HEK293 (cell line): ENCODE measurements around the gene FAN1.

Experiments
- CTCF ChIA-PET: fragments of 350-600 bp; formaldehyde crosslinking; extraction: SDS; loops from one replicate; lab custom pipeline; 2021; ENCODE audit warnings: antibody characterized with exemption; lab: Yijun Ruan, JAX
- POLR2A ChIA-PET: fragments of 300-600 bp; formaldehyde crosslinking; extraction: SDS; loops from one replicate; lab custom pipeline; 2020; ENCODE audit warnings: antibody characterized with exemption, inconsistent platforms; lab: Yijun Ruan, JAX
- H3K27ac ChIP-seq: fragments of 200-500 bp; sonication (Bioruptor generic); 2 replicates; pipeline ENCODE4 v1.5.1; 2014; ENCODE audit warnings: low read depth, low read length, control low read depth, inconsistent platforms; ENCODE audit errors: extremely low read depth
- H3K36me3 ChIP-seq, 2 experiments: fragments of 200-500 bp in 1 of 2; sonication (Bioruptor generic) in 1 of 2; 1 replicate in 1 of 2; 2 replicates in 1 of 2; pipeline ENCODE4 v1.5.1; 2014 to 2017; ENCODE audit warnings: inconsistent platforms in 2 of 2, low read length in 2 of 2; ENCODE audit not compliant: control insufficient read depth in 2 of 2, insufficient read depth in 1 of 2
- H3K4me1 ChIP-seq: fragments of 200-500 bp; sonication (Bioruptor generic); 2 replicates; pipeline ENCODE4 v1.5.1; 2014; ENCODE audit warnings: mild to moderate bottlenecking, low read length, inconsistent platforms; ENCODE audit not compliant: control insufficient read depth, insufficient read depth
- H3K4me3 ChIP-seq: 2 replicates; pipeline ENCODE4 v1.5.1; 2011; ENCODE audit warnings: low read depth, mild to moderate bottlenecking, control low read depth, low read length, moderate library complexity
- H3K9me3 ChIP-seq: fragments of 200-500 bp; sonication (Bioruptor generic); 2 replicates; pipeline ENCODE4 v1.5.1; 2014; ENCODE audit warnings: low read depth, low read length, inconsistent platforms; ENCODE audit not compliant: control insufficient read depth, insufficient read depth
- KLF8 ChIP-seq: fragments of 450-650 bp; formaldehyde crosslinking; IDR thresholded peaks from 2 replicates; pipeline ENCODE4 v1.5.1; 2016; ENCODE audit warnings: missing biosample characterization, missing genetic modification characterization
- OVOL3 ChIP-seq: fragments of 450-650 bp; formaldehyde crosslinking; IDR thresholded peaks from 2 replicates; pipeline ENCODE4 v1.5.1; 2016; ENCODE audit warnings: missing biosample characterization, missing genetic modification characterization
- PRDM1 ChIP-seq: fragments of 450-650 bp; formaldehyde crosslinking; IDR thresholded peaks from 2 replicates; pipeline ENCODE4; 2016; ENCODE audit warnings: missing biosample characterization, missing genetic modification characterization
- ZBTB26 ChIP-seq: fragments of 450-650 bp; formaldehyde crosslinking; optimal IDR thresholded peaks from 2 replicates; pipeline ENCODE3; 2016; ENCODE audit warnings: missing biosample characterization, mild to moderate bottlenecking, missing genetic modification characterization
- ZEB2 ChIP-seq: fragments of 450-650 bp; formaldehyde crosslinking; IDR thresholded peaks from 2 replicates; pipeline ENCODE4 v1.5.1; 2016; ENCODE audit warnings: missing biosample characterization, missing genetic modification characterization
- ZFHX2 ChIP-seq: fragments of 450-650 bp; formaldehyde crosslinking; conservative IDR thresholded peaks from 2 replicates; pipeline ENCODE4 v1.5.1; 2016; ENCODE audit warnings: missing biosample characterization, missing genetic modification characterization
- ZFP3 ChIP-seq: fragments of 450-650 bp; formaldehyde crosslinking; IDR thresholded peaks from 2 replicates; pipeline ENCODE4 v1.5.1; 2016; ENCODE audit warnings: low read depth, missing biosample characterization, missing genetic modification characterization
- ZNF155 ChIP-seq: fragments of 450-650 bp; formaldehyde crosslinking; IDR thresholded peaks from 2 replicates; pipeline ENCODE4 v1.5.1; 2016; ENCODE audit warnings: missing biosample characterization, missing genetic modification characterization
- ZNF157 ChIP-seq: fragments of 450-650 bp; formaldehyde crosslinking; IDR thresholded peaks from 2 replicates; pipeline ENCODE4 v1.5.1; 2016; ENCODE audit warnings: missing biosample characterization, missing genetic modification characterization
- ZNF175 ChIP-seq: fragments of 450-650 bp; formaldehyde crosslinking; IDR thresholded peaks from 2 replicates; pipeline ENCODE4 v1.5.1; 2016; ENCODE audit warnings: missing biosample characterization, missing genetic modification characterization
- ZNF18 ChIP-seq: fragments of 450-650 bp; formaldehyde crosslinking; IDR thresholded peaks from 2 replicates; pipeline ENCODE4 v1.5.1; 2016; ENCODE audit warnings: missing biosample characterization, missing genetic modification characterization
- ZNF23 ChIP-seq: fragments of 450-650 bp; formaldehyde crosslinking; IDR thresholded peaks from 2 replicates; pipeline ENCODE4 v1.5.1; 2016; ENCODE audit warnings: missing biosample characterization, missing genetic modification characterization, borderline replicate concordance
- ZNF239 ChIP-seq: fragments of 450-650 bp; formaldehyde crosslinking; IDR thresholded peaks from 2 replicates; pipeline ENCODE4 v1.5.1; 2016; ENCODE audit warnings: missing biosample characterization, missing genetic modification characterization
- ZNF248 ChIP-seq: fragments of 450-650 bp; formaldehyde crosslinking; IDR thresholded peaks from 2 replicates; pipeline ENCODE4 v1.5.1; 2017; ENCODE audit warnings: missing biosample characterization, missing genetic modification characterization
- ZNF366 ChIP-seq: fragments of 450-650 bp; formaldehyde crosslinking; conservative IDR thresholded peaks from 2 replicates; pipeline ENCODE4 v1.5.1; 2016; ENCODE audit warnings: missing biosample characterization, missing genetic modification characterization
- ZNF394 ChIP-seq: fragments of 450-650 bp; formaldehyde crosslinking; IDR thresholded peaks from 2 replicates; pipeline ENCODE4 v1.5.1; 2016; ENCODE audit warnings: missing biosample characterization, missing genetic modification characterization, mild to moderate bottlenecking, moderate library complexity, borderline replicate concordance
- ZNF426 ChIP-seq: fragments of 450-650 bp; formaldehyde crosslinking; IDR thresholded peaks from 2 replicates; pipeline ENCODE4 v1.5.1; 2017; ENCODE audit warnings: missing biosample characterization, missing genetic modification characterization, mild to moderate bottlenecking, inconsistent platforms, moderate library complexity
- ZNF530 ChIP-seq: fragments of 450-650 bp; formaldehyde crosslinking; IDR thresholded peaks from 2 replicates; pipeline ENCODE4 v1.5.1; 2016; ENCODE audit warnings: low read depth, missing biosample characterization, missing genetic modification characterization
- ZNF624 ChIP-seq: fragments of 450-650 bp; formaldehyde crosslinking; IDR thresholded peaks from 2 replicates; pipeline ENCODE4 v1.5.1; 2017; ENCODE audit warnings: missing biosample characterization, missing genetic modification characterization
- ZNF626 ChIP-seq: fragments of 450-650 bp; sonication (Bioruptor Pico); formaldehyde crosslinking; IDR thresholded peaks from 2 replicates; pipeline ENCODE4 v1.5.1; 2018; ENCODE audit warnings: missing biosample characterization, missing genetic modification characterization, inconsistent platforms
- ZNF658 ChIP-seq: fragments of 450-650 bp; formaldehyde crosslinking; IDR thresholded peaks from 2 replicates; pipeline ENCODE4; 2016; ENCODE audit warnings: missing biosample characterization, missing genetic modification characterization
- ZNF76 ChIP-seq: fragments of 450-650 bp; formaldehyde crosslinking; IDR thresholded peaks from 2 replicates; pipeline ENCODE4; 2016; ENCODE audit warnings: low read depth, missing biosample characterization, missing genetic modification characterization, borderline replicate concordance
- ZNF785 ChIP-seq: fragments of 450-650 bp; formaldehyde crosslinking; IDR thresholded peaks from 2 replicates; pipeline ENCODE4 v1.5.1; 2016; ENCODE audit warnings: missing biosample characterization, missing genetic modification characterization
- ZSCAN5A ChIP-seq: fragments of 450-650 bp; formaldehyde crosslinking; IDR thresholded peaks from 2 replicates; pipeline ENCODE4 v1.5.1; 2016; ENCODE audit warnings: missing biosample characterization, missing genetic modification characterization
- TF ChIP-seq, protein P1 (sequence below): fragments of 450-650 bp; formaldehyde crosslinking; IDR thresholded peaks from 2 replicates; pipeline ENCODE4 v1.5.1; 2017; ENCODE audit warnings: missing biosample characterization, missing genetic modification characterization
- TF ChIP-seq, protein P2 (sequence below): fragments of 450-650 bp; formaldehyde crosslinking; IDR thresholded peaks from 2 replicates; pipeline ENCODE4 v1.5.1; 2016; ENCODE audit warnings: missing biosample characterization, missing genetic modification characterization

Gene FAN1

GRCh38 chr15:30984118-30984517, 80.4 kb downstream of the FAN1 start:
- Histone ChIP-seq H3K27ac (no peak overlapping the region), H3K4me3 (no peak overlapping the region), H3K4me1 (peaks cover 2% of the 10 kb centered on the region), H3K36me3 (peaks cover 0 to 12% of the 10 kb centered on the region in 2 experiments; a peak in 1 of 3 replicates), H3K9me3 (no peaks in the 10 kb centered on the region)
- TF ChIP-seq ZNF394 (no peak), ZFHX2 (no peak), ZNF239 (no peak), ZSCAN5A (tag by site-specific recombination) (no peak)
- ChIA-PET CTCF (interaction anchor here (1.5 kb wide), 1 partner anchor 145 kb away, joined by 5 read pairs; no protein-coding TSS in a partner anchor), POLR2A (no interaction called here)

- no peak overlapping the region for H3K4me3 ChIP-seq
- TF ChIP-seq PRDM1 (tag by site-specific recombination) (no peak), ZNF239 (no peak), ZNF18 (tag by site-specific recombination) (no peak), ZNF157 (tag by site-specific recombination) (no peak), ZNF624 (tag by site-specific recombination) (no peak), ZNF23 (no peak), ZNF785 (tag by site-specific recombination) (no peak), ZNF155 (tag by site-specific recombination) (no peak), ZNF658 (tag by site-specific recombination) (no peak), OVOL3 (tag by site-specific recombination) (no peak)
- TF ChIP-seq, protein P1, sequence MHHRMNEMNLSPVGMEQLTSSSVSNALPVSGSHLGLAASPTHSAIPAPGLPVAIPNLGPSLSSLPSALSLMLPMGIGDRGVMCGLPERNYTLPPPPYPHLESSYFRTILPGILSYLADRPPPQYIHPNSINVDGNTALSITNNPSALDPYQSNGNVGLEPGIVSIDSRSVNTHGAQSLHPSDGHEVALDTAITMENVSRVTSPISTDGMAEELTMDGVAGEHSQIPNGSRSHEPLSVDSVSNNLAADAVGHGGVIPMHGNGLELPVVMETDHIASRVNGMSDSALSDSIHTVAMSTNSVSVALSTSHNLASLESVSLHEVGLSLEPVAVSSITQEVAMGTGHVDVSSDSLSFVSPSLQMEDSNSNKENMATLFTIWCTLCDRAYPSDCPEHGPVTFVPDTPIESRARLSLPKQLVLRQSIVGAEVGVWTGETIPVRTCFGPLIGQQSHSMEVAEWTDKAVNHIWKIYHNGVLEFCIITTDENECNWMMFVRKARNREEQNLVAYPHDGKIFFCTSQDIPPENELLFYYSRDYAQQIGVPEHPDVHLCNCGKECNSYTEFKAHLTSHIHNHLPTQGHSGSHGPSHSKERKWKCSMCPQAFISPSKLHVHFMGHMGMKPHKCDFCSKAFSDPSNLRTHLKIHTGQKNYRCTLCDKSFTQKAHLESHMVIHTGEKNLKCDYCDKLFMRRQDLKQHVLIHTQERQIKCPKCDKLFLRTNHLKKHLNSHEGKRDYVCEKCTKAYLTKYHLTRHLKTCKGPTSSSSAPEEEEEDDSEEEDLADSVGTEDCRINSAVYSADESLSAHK (tag by site-specific recombination) = no peak
- TF ChIP-seq, protein P2, sequence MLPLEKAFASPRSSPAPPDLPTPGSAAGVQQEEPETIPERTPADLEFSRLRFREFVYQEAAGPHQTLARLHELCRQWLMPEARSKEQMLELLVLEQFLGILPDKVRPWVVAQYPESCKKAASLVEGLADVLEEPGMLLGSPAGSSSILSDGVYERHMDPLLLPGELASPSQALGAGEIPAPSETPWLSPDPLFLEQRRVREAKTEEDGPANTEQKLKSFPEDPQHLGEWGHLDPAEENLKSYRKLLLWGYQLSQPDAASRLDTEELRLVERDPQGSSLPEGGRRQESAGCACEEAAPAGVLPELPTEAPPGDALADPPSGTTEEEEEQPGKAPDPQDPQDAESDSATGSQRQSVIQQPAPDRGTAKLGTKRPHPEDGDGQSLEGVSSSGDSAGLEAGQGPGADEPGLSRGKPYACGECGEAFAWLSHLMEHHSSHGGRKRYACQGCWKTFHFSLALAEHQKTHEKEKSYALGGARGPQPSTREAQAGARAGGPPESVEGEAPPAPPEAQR (tag by site-specific recombination) = no peak
- peaks cover 2% of the 10 kb centered on the region for H3K4me1 ChIP-seq
- CTCF ChIA-PET = interaction anchor here (1.5 kb wide), 1 partner anchor 144 kb away, joined by 5 read pairs; no protein-coding TSS in a partner anchor
- H3K36me3 ChIP-seq = peaks cover 0 to 10% of the 10 kb centered on the region in 2 experiments; a peak in 1 of 3 replicates
- H3K9me3 ChIP-seq = no peaks in the 10 kb centered on the region
- H3K27ac ChIP-seq = no peak overlapping the region
- POLR2A ChIA-PET = no interaction called here
Observed at GRCh38 chr15:30984542-30984941, 80.8 kb downstream of the FAN1 start.

- H3K36me3 ChIP-seq = peaks cover 0 to 5% of the 10 kb centered on the region in 2 experiments; a peak in 1 of 3 replicates
- CTCF ChIA-PET = interaction anchor here (0.6 to 1.5 kb wide), 3 partner anchors 12 to 255 kb away, joined by 3 to 5 read pairs (median 5); no protein-coding TSS in a partner anchor
- H3K9me3 ChIP-seq = no peaks in the 10 kb centered on the region
- POLR2A ChIA-PET = no interaction called here
- H3K4me3 ChIP-seq = no peak overlapping the region
- no peak overlapping the region for H3K27ac ChIP-seq
- peaks cover 2% of the 10 kb centered on the region for H3K4me1 ChIP-seq
- no peak for TF ChIP-seq ZNF426 (tag by site-specific recombination)
- no peak for TF ChIP-seq ZNF366
- no peak for TF ChIP-seq KLF8 (tag by site-specific recombination)
- no peak for TF ChIP-seq ZNF76 (tag by site-specific recombination)
- no peak for TF ChIP-seq ZNF175 (tag by site-specific recombination)
- no peak for TF ChIP-seq ZEB2
- no peak for TF ChIP-seq ZFP3 (tag by site-specific recombination)
- TF ChIP-seq ZNF626 (tag by site-specific recombination) = no peak
- TF ChIP-seq ZBTB26 (tag by site-specific recombination) = no peak
- no peak for TF ChIP-seq ZNF248 (tag by site-specific recombination)
- TF ChIP-seq ZNF530 (tag by site-specific recombination) = no peak
Observed at GRCh38 chr15:30985081-30985531, 81.4 kb downstream of the FAN1 start.
